Activated effector memory CD4-positive, alpha-beta T cell treated with Interleukin-2 at 50 U/mL for 16 hours (primary cell): ENCODE measurements around the gene FLRT2.

Experiments
- DNase-seq: peaks from one replicate; pipeline ENCODE4 v3.0.0-alpha.2; 2020

FLRT2 gene

DNA sequence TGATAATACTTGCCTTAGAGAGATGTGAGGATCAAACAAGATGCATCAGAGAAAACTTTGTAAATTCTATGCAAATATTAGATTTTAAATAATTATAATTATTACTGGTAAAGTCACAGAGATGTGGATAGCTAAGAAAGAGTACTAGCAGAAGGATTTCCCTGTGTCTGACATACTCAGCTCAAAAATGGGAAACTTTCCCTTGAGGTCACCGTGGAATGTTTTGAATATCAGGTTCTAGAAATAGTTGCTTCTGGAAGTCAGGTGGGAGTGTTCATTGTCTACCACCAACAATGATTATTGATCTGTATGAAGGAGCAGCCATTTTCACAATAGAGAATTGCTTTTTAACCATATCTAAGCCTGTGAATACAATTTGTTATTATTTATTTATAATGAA, 71.7 kb downstream of the FLRT2 start:
- DNase-seq: no peak

DNA sequence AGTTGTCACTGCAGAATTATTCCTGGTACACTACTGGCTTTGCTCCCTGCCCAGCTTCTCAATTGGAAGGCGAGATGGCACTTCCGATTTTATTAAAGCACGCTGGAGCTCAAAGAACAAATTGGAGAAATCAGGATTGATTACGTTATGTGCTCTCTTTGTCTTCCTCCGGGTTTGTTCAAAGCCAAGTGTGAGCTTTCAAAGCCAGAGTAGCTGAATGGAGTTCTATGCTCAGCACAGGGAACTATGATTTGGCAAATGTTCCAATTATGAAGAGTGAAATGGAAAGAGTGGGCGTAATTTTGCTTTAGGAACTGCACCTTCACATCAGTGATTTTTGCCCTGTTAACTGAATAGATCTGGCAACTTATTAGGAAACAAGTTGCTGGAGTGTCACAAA, 72.4 kb downstream of the FLRT2 start:
- DNase-seq: no peak

DNA sequence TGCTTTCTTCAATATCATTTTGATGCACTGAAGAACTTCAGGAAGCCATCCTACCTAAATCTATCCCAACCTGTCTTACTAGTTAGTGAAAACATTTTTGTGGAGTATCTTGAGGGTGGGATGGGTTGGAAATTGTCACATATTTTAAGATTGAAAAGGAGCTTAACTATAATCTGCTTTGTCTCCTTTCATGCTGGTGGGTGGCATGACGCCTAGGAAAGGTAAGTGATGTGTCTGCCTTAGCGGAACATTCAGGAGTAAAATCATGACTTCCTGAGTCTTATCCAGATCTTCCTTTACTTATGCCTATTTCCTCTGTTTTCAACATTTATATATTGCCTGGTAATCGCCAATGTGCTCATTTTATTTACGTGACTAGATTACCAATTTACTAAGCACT, 74.1 kb downstream of the FLRT2 start:
- DNase-seq: no peak

DNA sequence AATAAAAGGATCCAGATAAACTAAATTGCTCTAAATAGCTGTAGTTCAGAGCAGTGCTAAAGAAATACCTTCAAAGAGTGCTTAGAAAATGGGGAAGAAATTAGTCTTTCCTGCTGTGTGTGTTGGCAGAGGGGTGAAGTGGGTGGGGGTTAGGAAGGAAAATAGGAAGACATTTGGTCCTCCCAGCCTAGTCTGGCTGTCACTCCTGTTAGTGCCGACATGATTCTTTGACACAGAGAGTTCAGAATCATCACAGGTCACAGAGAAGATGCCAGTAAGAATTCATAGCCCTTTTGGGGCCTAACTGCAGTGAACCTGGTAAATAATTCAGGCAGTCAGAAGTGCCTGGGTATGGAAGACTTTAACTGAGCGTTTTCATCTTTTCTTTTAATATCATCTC, 74.8 kb downstream of the FLRT2 start:
- no peak for DNase-seq

DNA sequence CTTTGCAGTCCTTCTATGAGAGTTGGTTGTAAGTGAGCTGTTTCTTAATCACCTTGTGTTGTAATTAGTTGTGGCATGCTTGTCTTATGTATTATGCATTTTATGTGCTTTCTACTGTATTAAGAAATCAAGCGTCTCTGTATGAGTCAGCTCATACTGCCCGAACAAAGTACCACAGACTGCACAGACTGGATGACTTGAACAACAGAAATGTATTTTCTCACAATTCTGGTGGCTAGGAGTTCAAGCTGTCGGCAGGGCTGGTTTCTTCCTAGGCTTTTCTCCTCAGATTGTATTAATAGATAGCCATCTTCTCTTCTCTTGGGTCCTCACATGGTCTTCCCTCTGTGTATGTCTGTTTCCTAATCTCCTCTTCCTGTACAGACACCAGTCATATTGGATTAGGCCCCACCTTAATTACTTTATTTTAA, 77.7 kb downstream of the FLRT2 start:
- DNase-seq: no peak

DNA sequence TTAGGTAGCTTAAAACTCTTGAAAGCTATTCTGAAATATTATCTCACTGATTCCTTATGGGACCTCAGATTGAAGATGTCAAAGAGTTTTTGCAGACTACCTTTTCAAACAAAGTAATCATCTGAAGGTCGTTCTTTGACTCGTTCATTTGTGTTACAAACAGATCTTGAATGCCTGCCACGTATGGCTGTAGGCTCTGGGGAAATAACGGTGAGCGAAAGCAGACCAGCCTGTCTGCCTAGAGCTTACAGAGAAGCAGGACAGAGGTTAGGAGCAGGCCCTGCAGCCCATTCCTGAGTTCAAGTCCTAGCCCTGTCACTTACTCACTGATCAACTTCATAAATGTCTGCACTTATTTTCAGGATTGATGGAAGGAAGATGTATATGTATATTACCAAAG, 83.6 kb downstream of the FLRT2 start:
- no peak for DNase-seq

DNA sequence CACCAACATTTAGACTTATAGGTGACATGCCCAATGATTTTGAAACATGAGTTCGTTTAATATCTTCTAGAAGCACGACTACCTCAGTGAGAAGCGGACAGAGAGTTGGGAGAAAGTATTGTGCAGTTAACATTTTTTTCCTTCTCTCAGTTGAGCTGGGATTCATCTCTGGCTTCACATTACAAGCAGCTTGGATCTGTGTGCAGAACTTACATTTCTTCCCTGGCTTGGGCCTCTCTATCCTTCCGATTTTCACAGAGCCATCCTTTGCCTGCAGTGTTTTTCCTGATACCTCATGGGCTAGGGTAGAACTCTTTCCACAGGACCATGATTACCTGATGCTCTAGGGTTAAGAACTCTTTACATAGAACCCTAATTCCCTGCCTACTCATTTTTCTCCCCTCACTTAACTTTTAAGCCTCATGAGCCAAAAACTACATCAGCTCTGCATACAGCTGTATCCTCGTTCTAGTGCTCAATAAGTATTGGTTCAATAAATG, 86.5 kb downstream of the FLRT2 start:
- no peak for DNase-seq

DNA sequence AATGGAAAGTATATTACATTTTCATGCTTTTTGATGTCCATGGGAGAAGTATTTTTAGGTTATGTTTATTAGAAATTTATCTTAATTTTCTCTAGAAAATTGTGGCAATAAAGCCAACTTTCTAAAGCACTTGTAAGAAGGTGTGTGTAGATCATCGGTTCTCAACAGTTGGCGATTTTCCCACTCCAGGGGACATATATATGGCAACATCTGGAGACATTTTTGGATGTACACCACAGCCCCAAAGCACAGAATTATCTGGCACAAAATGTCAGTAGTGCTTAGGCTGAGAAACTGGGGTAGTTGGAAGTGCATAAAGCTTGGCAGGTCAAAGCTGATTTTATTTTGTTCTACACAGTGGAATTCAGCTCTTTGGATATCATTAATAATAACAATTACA, 86.9 kb downstream of the FLRT2 start:
- DNase-seq: no peak

DNA sequence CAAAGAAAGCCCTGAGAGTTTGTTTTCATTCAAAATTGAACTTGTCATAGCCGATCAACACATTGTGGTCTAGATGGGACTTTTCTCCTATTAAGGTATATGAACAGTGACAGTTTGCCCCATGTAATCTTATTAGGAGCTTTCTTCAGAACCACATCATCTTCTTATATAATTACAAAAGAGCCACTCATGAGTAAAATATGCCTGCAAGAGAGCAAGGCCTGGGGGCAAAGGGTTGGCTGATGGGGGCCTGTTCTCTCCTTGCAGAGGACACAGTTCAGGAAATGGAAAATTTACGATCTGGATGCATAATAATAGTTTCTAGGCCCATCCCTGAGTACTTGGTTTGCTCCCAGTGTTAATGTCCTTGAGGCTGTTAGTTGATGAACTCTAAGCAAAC, 87.8 kb downstream of the FLRT2 start:
- no peak for DNase-seq

DNA sequence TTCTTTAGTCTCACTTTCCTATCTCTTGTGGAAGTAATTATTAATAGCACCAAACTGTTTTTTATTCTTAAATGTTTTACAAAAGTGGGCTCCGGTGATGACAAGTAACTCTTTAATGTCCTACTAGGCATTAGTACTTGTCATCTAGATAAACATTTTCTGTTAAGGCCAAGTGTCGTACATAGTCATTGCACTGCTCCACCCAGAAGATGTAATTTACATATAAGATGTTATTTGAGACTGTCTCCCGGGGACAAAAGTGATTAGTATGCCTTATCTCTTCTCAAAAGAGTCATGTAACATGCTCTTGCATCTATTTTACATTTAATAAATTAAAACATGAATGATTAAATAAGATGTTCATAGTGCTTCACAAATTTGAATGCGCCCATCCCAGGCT, 88.4 kb downstream of the FLRT2 start:
- no peak for DNase-seq

DNA sequence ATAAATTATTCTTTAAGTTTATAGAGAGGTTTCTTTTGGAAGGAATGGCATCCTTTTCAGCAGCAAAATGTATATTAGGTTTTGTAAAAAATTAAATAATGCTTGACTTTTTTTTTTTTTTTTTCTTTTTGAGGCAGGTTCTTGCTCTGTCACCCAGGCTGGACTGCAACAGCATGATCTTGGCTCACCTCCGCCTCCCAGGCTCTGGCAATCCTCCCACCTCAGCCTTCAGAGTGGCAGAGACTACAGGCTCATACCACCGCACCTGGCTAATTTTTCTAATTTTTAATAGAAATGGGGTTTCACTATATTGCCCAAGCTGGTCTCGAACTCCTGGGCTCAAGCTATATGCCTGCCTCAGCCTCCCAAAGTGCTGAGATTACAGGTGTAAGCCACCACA, 89.0 kb downstream of the FLRT2 start:
- DNase-seq: no peak

DNA sequence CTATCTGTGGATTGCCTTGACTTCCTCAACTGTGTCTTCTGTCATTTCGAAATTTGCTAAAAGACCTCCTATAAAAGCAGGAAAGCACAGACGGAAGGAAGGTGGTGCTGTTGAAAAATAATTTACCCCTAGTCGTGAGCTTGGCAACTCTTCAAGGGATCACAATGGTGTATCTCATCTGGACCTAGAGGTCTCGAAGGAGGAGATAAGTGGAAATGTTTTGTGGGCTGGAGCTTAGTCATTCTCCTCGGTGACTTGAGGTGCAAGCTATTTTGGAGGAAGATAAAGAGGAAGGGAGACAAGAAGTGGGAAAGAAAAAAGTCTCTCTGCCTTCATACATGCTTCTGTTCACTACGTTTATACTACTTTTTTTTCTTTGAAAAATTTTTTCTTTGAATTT, 89.9 kb downstream of the FLRT2 start:
- DNase-seq: no peak

DNA sequence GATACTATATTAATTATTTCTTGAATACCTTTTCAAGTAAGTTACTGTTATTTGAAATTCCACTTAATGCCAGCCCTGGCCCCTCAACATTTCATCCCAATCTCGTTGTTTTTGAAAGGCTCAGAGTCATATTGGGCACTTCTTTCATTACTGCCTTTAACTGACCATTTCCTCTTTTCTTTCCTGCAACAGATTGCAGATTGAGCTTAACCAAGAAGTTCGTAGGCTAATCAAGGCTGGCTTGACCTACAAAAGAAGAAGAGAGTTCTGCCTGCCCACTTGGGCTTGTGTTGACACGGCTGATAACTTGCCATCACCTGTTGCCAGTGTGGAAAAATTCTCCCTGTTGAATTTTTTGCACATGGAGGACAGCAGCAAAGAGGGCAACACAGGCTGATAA, 91.0 kb downstream of the FLRT2 start:
- DNase-seq: no peak

DNA sequence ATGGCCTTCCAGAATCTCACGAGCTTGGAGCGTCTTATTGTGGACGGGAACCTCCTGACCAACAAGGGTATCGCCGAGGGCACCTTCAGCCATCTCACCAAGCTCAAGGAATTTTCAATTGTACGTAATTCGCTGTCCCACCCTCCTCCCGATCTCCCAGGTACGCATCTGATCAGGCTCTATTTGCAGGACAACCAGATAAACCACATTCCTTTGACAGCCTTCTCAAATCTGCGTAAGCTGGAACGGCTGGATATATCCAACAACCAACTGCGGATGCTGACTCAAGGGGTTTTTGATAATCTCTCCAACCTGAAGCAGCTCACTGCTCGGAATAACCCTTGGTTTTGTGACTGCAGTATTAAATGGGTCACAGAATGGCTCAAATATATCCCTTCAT, 92.2 kb downstream of the FLRT2 start:
- DNase-seq: no peak

DNA sequence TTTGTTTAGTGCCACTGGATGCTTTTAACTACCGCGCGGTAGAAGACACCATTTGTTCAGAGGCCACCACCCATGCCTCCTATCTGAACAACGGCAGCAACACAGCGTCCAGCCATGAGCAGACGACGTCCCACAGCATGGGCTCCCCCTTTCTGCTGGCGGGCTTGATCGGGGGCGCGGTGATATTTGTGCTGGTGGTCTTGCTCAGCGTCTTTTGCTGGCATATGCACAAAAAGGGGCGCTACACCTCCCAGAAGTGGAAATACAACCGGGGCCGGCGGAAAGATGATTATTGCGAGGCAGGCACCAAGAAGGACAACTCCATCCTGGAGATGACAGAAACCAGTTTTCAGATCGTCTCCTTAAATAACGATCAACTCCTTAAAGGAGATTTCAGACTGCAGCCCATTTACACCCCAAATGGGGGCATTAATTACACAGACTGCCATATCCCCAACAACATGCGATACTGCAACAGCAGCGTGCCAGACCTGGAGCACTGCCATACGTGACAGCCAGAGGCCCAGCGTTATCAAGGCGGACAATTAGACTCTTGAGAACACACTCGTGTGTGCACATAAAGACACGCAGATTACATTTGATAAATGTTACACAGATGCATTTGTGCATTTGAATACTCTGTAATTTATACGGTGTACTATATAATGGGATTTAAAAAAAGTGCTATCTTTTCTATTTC, 93.2 kb downstream of the FLRT2 start:
- no peak for DNase-seq

DNA sequence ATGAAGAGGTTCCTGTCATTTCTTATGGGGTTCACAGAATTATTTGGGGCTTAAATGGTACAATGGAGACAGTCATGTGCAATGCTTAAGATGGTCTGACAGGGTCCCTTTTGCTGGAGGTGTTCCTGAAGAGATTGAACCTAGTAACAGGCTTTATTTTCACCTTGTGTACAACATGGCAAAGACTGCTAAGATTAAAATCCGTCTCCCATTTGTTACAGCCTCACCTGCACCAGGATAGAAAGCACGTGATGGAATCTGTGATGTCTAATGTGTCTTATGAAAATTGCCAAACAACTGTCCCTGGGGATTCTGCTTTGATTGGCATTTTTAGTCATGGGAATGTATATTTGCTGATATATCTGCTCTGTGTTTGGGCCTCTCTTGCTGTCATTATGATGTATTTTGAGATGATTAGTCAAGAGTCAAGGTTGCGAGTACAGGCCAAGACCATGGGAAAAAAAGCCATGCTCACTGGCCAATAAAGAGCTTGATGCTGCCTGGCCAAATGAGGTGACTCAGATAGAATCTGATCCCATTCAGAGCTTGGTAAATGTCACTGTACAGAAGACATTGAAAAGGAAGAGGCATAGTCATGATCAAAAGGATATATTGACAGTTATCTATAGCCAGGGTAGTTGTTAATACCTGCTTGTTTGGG, 96.1 kb downstream of the FLRT2 start:
- no peak for DNase-seq

DNA sequence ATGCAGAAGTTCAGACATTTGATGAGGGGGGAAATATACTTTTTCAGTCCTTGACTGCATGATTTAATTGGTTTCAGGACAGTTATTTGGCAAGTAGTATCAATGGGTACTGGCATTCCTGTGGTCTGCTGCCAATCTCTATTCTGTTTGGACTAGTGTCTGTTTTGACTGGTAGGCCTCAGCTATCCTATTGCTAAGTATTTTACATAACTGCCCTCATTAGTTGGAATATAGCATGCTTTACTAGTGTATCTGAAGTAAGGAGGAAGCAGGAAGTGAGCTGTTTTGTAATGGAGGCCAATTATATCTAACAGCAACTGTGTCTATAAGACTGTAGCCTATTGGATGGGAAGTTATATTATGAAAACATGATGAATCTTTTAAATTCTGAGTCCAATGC, 104.3 kb downstream of the FLRT2 start:
- DNase-seq: no peak

DNA sequence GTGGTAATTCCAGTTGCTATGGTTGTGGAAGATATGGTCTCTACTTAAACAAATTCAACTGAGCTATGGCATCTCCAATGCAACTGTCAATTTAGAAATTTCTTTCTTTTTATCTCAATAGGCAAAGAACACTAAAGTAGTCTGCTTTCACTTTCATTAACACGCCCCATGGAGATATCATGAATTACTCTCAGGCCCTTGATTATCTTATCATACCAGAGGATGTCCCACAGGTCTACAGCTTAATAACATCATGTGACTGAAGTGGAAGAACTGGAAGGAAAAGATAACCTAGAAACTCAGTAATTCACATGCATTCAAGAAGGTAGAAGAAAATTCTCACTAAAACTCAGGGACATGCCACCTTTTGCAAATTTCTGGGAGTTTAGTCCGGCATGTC, 114.3 kb downstream of the FLRT2 start:
- no peak for DNase-seq

DNA sequence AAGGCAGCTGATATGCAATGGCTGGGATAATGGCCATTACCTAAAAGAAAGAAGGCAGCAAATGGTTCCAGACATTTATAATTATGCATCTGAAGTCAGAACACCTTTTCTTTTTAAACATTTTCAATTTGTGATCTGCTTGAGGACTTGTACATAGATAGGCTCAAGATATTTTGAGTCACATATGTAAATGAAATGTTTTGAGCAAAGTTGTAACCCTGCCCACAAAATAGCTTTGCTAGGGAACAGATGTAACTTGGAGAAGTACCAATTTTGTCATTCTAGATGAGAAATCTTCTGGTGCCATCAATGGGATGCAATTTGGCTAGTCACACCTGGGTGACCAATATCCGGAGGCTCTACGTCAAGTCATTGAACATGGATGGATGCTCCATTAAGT, 123.1 kb downstream of the FLRT2 start:
- no peak for DNase-seq

DNA sequence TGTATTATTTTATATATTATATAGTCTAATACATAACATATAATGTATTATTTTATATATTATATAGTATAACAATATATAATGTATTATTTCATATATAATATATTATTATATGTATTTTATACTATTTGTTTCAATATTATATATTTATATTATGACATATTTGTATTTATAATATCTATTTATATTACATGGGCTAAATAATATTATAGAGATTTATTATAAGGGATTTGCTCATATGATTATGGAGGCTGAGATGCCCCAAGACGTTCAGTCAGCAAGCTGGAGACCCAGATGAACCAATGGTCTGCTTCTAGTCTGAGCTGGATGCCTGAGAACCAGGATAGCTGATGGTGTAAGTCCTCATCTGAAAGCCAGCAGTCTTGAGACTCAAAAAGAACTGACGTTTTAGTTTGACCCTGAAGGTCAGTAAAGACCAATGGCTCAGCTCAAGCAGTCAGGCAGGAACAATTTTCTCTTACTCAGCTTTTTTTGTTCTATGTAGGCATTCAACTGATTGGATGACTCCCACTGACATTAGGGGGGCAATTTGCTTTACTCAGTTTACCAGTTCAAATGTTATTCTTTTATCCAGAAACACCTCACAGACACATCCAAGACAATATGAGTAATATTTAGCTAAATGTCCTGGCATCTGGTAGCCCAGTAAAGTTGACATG, 130.4 kb downstream of the FLRT2 start:
- DNase-seq: no peak

DNA sequence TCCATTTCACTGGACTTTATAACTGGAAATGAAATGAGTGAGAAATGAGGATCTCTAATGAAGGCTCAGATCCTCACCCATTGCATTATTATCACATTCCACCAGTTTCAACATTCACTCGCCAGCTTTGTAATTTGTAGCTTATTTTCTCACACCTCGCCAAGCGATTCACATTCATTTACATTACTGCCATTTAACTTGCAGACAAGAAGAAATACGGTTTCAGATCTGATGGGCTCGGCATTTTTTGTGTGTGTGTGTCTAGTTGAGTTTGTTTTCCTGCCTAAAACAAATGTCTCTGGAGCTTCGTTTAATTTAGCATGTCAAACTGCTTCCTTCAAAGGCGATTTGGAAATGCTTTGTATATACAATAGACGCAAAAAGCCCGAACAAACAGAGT, 132.2 kb downstream of the FLRT2 start:
- no peak for DNase-seq

DNA sequence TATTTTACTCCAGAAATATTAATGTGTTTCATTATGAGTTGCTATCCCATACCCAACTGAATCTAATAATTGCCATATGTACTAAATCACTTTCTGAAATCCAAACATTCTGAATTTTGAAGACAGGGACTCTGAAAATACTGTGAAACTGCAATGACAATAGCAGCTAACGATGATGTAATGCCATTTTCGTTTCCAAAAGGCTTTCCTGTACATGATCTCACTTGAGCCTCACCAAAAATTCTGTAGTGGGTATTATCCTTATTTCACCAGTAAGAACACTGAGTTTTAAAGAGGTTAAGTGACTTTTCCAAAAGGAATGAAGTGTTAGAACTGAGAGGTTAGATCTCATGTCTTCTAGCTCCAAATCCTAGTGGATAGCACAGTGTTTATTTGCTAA, 133.3 kb downstream of the FLRT2 start:
- DNase-seq: no peak

DNA sequence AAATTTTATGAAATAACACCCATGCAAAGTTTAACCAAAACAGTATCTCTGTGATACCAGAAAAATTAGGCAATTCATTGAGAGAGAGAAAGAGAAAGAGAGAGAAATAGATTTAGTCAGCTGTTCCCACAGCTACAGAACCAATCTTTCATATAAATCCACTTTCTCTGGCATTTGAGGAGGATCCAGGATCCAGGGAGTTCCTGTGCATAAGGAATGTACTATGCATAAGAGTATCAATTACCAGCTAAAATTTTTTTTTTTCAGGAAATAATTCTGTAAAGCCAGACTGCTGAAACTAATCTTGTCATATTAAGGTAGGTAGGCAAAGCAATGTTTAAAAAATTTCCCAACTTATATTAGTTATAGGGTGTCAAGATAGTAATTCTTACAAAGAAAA, 133.7 kb downstream of the FLRT2 start:
- DNase-seq: no peak

DNA sequence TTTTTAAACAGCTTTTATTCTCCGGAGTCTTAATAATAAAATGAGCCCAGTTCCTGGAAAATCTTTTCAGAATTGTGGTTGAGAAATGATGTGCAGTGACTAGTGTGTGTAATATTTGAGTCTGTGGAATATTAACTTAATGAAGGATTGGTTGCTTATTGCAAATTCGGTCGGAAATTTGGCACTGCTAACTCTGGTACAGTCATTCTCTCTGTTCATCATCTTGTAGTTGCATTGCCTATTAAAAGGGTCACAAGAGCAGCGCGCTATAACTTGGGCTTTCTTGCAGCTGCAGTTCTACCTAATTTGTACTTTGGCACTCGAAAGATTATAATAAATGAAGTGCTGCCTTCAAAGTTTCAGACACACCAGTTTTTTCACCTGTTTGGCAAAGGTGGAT, 146.0 kb downstream of the FLRT2 start:
- no peak for DNase-seq
